Ishikawa (cell line): ENCODE results near the gene FUT3.

ENCODE experiments used
- CEBPB ChIP-seq: IDR thresholded peaks from 2 replicates; pipeline ENCODE4 v1.6.1; 2012
- MAX ChIP-seq: IDR thresholded peaks from 2 replicates; pipeline ENCODE4 v1.6.1; 2012
- RAD21 ChIP-seq: IDR thresholded peaks from 2 replicates; pipeline ENCODE4 v1.6.1; 2012; ENCODE audit warnings: low read depth
- TCF12 ChIP-seq: IDR thresholded peaks from 2 replicates; pipeline ENCODE4 v1.6.1; 2012; ENCODE audit warnings: low read depth
- YY1 ChIP-seq: IDR thresholded peaks from 2 replicates; pipeline ENCODE4 v1.6.1; 2012; ENCODE audit warnings: low read depth
- ZBTB7A ChIP-seq: IDR thresholded peaks from 2 replicates; pipeline ENCODE4 v1.6.1; 2012; ENCODE audit warnings: low read depth
- TF ChIP-seq, protein P1 (sequence below): IDR thresholded peaks from 2 replicates; pipeline ENCODE4 v1.6.1; 2012; ENCODE audit warnings: low read depth, mild to moderate bottlenecking

- TF ChIP-seq MAX: no peak
- no peak for TF ChIP-seq YY1
- TF ChIP-seq, protein P1, sequence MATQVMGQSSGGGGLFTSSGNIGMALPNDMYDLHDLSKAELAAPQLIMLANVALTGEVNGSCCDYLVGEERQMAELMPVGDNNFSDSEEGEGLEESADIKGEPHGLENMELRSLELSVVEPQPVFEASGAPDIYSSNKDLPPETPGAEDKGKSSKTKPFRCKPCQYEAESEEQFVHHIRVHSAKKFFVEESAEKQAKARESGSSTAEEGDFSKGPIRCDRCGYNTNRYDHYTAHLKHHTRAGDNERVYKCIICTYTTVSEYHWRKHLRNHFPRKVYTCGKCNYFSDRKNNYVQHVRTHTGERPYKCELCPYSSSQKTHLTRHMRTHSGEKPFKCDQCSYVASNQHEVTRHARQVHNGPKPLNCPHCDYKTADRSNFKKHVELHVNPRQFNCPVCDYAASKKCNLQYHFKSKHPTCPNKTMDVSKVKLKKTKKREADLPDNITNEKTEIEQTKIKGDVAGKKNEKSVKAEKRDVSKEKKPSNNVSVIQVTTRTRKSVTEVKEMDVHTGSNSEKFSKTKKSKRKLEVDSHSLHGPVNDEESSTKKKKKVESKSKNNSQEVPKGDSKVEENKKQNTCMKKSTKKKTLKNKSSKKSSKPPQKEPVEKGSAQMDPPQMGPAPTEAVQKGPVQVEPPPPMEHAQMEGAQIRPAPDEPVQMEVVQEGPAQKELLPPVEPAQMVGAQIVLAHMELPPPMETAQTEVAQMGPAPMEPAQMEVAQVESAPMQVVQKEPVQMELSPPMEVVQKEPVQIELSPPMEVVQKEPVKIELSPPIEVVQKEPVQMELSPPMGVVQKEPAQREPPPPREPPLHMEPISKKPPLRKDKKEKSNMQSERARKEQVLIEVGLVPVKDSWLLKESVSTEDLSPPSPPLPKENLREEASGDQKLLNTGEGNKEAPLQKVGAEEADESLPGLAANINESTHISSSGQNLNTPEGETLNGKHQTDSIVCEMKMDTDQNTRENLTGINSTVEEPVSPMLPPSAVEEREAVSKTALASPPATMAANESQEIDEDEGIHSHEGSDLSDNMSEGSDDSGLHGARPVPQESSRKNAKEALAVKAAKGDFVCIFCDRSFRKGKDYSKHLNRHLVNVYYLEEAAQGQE: no peak
- no peak for TF ChIP-seq ZBTB7A
- TF ChIP-seq RAD21: no peak
- TF ChIP-seq TCF12: no peak
- TF ChIP-seq CEBPB: no peak
These were observed 38.9 kb upstream of the FUT3 start for GRCh38 chr19:5890099-5890498.
